PC-3 (cell line): ENCODE data around the gene RAB7A. TPM values are rescaled to one million over a fixed set of nuclear protein-coding genes. Genes with fewer than 3 reads are reported as not detected.

ENCODE experiments used
- ATAC-seq: fragments of 200-7000 bp; cut with Tn5 transposase; 2 replicates; pipeline ENCODE4 v1.9.1; 2020; ENCODE audit warnings: mild to moderate bottlenecking, moderate library complexity
- BruUV-seq: library from RNA; stranded (reverse); fragments of 400-500 nt; replicated peaks from 2 replicates; lab custom pipeline; 2021; lab: Mats Ljungman, UMichigan
- CTCF ChIA-PET: fragments of 300-600 bp; sonication (Branson Sonifier 250); formaldehyde crosslinking; loops from one replicate; lab custom pipeline; 2022; ENCODE audit warnings: antibody characterized with exemption; lab: Charles Lee
- POLR2A ChIA-PET: fragments of 300-600 bp; sonication (Branson Sonifier 250); formaldehyde crosslinking; loops from one replicate; lab custom pipeline; 2022; ENCODE audit warnings: antibody characterized with exemption; ENCODE audit not compliant: unreplicated experiment; lab: Charles Lee
- DNase-seq: peaks from one replicate; pipeline ENCODE4 v3.0.0-alpha.2; 2015
- H2AFZ ChIP-seq: fragments of 300-600 bp; sonication (generic); 2 replicates; pipeline ENCODE4 v1.6.0; 2016; ENCODE audit warnings: antibody characterized with exemption, low read length
- H3F3A ChIP-seq: fragments of 300-600 bp; sonication (generic); one replicate; pipeline ENCODE4 v1.6.0; 2017; ENCODE audit warnings: antibody characterized with exemption, low read length, control low read depth, mild to moderate bottlenecking; ENCODE audit not compliant: unreplicated experiment
- H3K27ac ChIP-seq: fragments of 300-600 bp; sonication (generic); 2 replicates; pipeline ENCODE4 v1.5.1; 2016; ENCODE audit warnings: mild to moderate bottlenecking, low read length
- H3K27me3 ChIP-seq: fragments of 300-600 bp; sonication (generic); 2 replicates; pipeline ENCODE4 v1.6.1; 2016; ENCODE audit warnings: low read length, mixed read lengths
- H3K36me3 ChIP-seq: fragments of 300-600 bp; sonication (generic); 2 replicates; pipeline ENCODE4 v1.6.1; 2016; ENCODE audit warnings: low read depth, mixed run types, low read length, mixed read lengths
- H3K4me1 ChIP-seq: fragments of 300-600 bp; sonication (generic); 2 replicates; pipeline ENCODE4 v1.5.1; 2016; ENCODE audit warnings: low read length; ENCODE audit not compliant: insufficient read depth
- H3K4me2 ChIP-seq: fragments of 300-600 bp; sonication (generic); 2 replicates; pipeline ENCODE4 v1.6.0; 2016; ENCODE audit warnings: low read length
- H3K4me3 ChIP-seq: fragments of 300-600 bp; sonication (generic); 2 replicates; pipeline ENCODE4 v1.5.1; 2016; ENCODE audit warnings: mild to moderate bottlenecking, low read length, mixed read lengths
- H3K79me2 ChIP-seq: fragments of 300-600 bp; sonication (generic); 2 replicates; pipeline ENCODE4 v1.6.1; 2017; ENCODE audit warnings: low read length, mixed read lengths
- H3K9ac ChIP-seq: fragments of 300-600 bp; sonication (generic); 2 replicates; pipeline ENCODE4 v1.6.0; 2016; ENCODE audit warnings: mild to moderate bottlenecking, low read length
- H3K9me2 ChIP-seq: fragments of 300-600 bp; sonication (generic); replicated peaks from 2 replicates; pipeline ENCODE4 v1.6.1; 2016; ENCODE audit warnings: mixed run types, low read length, mixed read lengths
- H3K9me3 ChIP-seq: fragments of 300-600 bp; sonication (generic); 2 replicates; pipeline ENCODE4 v1.6.1; 2016; ENCODE audit warnings: low read length, mixed read lengths
- H4K20me1 ChIP-seq: fragments of 300-600 bp; sonication (generic); 2 replicates; pipeline ENCODE4 v1.6.1; 2016; ENCODE audit warnings: low read length, mixed read lengths
- CTCF ChIP-seq: fragments of 300-600 bp; sonication (generic); conservative IDR thresholded peaks from 2 replicates; pipeline ENCODE4 v1.5.1; 2017; ENCODE audit warnings: antibody characterized with exemption, low read depth, mild to moderate bottlenecking, low read length
- EZH2 ChIP-seq: fragments of 300-600 bp; sonication (generic); IDR thresholded peaks from one replicate; pipeline ENCODE4 v1.6.1; 2017; ENCODE audit warnings: antibody characterized with exemption, mild to moderate bottlenecking, low read length; ENCODE audit not compliant: unreplicated experiment
- EZH2phosphoT487 ChIP-seq: fragments of 300-600 bp; sonication (generic); IDR thresholded peaks from 2 replicates; pipeline ENCODE4 v1.6.1; 2018; ENCODE audit warnings: mild to moderate bottlenecking, antibody characterized with exemption, low read length, borderline replicate concordance
- intact Hi-C: fragments of 100-400 bp; cut with micrococcal nuclease; formaldehyde crosslinking; loops from 2 replicates; pipeline ENCODE4 v1.9.0; 2023
- total RNA-seq: library from RNA; depleted of rRNA; stranded (reverse); fragments of >200 nt; gene quantifications from 2 replicates; pipeline ENCODE4 v1.2.3, GENCODE V29; 2014

The RAB7A gene
- total RNA-seq, 1 experiment from 2014 or later = 48.0 TPM

DNA sequence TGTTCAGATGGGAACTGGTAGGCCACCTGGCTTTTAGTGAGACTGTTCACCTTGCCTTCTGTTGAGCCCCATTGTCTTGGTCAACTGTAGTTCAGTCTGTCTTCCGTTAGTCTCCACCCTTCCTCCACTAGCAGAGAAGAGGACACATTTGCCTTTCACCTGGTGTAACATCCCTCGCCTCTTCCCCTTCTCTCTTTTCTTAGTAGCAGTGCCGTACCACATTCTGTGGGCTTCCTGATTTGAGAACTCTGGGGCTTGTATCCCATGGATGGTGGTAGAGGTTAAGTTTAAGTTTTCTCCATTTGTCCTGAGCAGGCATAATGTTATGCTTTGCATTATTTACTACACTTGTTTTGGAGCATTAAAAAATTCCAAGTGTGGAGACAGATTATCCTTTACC is 49.3 kb downstream of the RAB7A start:
- Histone ChIP-seq H3K27ac (no peak overlapping the region), H3K36me3 (no peaks in the 10 kb centered on the region), H2AFZ (no peak overlapping the region), H3K9ac (no peak overlapping the region), H4K20me1 (peaks cover 9% of the 10 kb centered on the region; the same call in 1 of the 2 replicates), H3K27me3 (no peaks in the 10 kb centered on the region), H3K9me3 (no peaks in the 10 kb centered on the region), H3K9me2 (no peaks in the 10 kb centered on the region), H3K79me2 (peaks cover 82% of the 10 kb centered on the region), H3K4me2 (no peak overlapping the region), H3F3A (no peaks in the 10 kb centered on the region), H3K4me1 (no peaks in the 10 kb centered on the region), H3K4me3 (no peak overlapping the region)
- CTCF ChIA-PET = no interaction called here
- POLR2A ChIA-PET = no interaction called here
- BruUV-seq = no TSS peak
- DNase-seq (no peak), ATAC-seq (no peak)
- TF ChIP-seq EZH2 (no peak), EZH2phosphoT487 (no peak), CTCF (no peak)
- intact Hi-C loops = no loop called here

DNA sequence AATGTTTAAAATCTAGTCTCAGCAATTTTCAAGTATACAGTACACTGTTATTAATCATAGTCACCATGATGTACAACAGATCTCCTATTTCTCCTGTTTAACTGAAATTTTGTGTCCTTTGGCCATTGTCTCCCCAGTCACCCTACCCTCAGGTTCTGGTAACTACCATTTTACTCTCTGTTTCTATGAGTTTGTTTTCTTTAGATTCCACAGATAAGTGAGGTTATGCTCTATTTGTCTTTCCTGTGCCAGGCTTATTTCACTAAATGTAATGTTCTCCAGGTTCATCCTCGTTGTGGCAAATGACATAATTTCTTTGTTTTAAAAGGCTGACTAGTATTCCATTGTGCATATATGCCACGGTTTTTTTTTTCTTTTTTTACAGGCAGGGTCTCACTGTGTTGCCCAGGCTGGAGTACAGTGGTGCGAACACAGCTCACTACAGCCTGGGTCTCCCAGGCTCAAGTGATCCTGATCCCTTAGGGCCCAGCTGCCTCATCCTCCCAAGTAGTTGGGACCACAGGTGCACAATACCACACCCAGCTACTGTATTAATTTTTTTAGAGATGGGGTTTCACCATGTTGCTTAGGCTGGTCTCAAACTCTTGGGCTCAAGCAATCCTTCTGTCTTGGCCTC is 50.0 kb downstream of the RAB7A start:
- H3K27ac ChIP-seq = no peak overlapping the region
- peaks cover 82% of the 10 kb centered on the region for H3K79me2 ChIP-seq
- ChIA-PET POLR2A (no interaction called here), CTCF (no interaction called here)
- peaks cover 9% of the 10 kb centered on the region; the same call in 1 of the 2 replicates for H4K20me1 ChIP-seq
- no peaks in the 10 kb centered on the region for H3K9me2 ChIP-seq
- no peaks in the 10 kb centered on the region for H3K9me3 ChIP-seq
- no peaks in the 10 kb centered on the region for H3F3A ChIP-seq
- peak; percentile 7 for DNase-seq
- no peaks in the 10 kb centered on the region for H3K36me3 ChIP-seq
- TF ChIP-seq EZH2phosphoT487 = no peak
- no peak for TF ChIP-seq CTCF
- TF ChIP-seq EZH2 = no peak
- no peak overlapping the region for H3K9ac ChIP-seq
- H3K4me3 ChIP-seq = no peak overlapping the region
- H3K4me1 ChIP-seq = no peaks in the 10 kb centered on the region
- peak; percentile 51 for ATAC-seq
- H2AFZ ChIP-seq = no peak overlapping the region
- H3K4me2 ChIP-seq = no peak overlapping the region
- no peaks in the 10 kb centered on the region for H3K27me3 ChIP-seq
- intact Hi-C loops = no loop called here
- BruUV-seq = no TSS peak

DNA sequence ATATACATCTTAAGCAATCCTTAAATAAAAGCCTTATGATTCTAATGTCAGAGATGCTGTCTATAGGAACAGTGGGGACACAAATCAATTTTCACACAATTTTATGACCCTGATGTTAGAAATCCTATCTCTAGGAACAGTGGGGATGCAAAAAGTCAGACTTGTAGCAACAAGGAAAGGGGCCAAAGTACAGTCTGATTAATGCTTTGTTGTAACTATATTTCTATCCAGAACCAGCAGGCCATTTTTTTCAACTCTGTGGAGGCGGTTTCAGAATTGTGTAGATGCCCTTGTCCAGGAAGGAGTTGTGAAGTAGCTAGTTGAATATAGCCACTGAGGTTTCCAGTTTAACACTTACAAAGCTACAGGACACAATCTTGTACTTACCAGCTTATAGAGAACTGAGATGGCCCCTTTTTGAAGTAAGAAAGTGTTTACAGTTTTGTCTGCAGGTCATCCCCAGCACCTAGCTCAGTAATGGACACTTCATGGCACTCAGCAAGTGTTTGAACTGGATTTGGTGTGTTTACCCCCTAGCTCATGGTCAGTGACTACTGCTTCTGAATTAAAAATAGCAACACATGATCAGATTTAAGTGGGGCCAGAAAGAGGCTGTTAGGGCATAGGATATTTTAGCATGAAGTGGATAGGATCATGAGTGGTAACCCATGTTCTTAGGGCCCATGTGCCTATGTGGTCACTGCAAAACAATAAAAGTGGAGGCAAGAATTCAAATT is 54.3 kb downstream of the RAB7A start:
- no peak overlapping the region for H2AFZ ChIP-seq
- BruUV-seq = no TSS peak
- CTCF ChIA-PET = no interaction called here

More for the DNA sequence above, 54.3 kb downstream of the RAB7A start:
- Histone ChIP-seq H3K9me3 (no peaks in the 10 kb centered on the region), H3K27me3 (no peaks in the 10 kb centered on the region), H3K4me3 (no peak overlapping the region), H3K36me3 (no peaks in the 10 kb centered on the region), H3K27ac (no peak overlapping the region), H3K4me1 (peaks cover 4% of the 10 kb centered on the region; the same call in 1 of the 2 replicates), H4K20me1 (peaks cover 5% of the 10 kb centered on the region; the same call in 1 of the 2 replicates), H3K9me2 (no peaks in the 10 kb centered on the region), H3K4me2 (no peak overlapping the region), H3K79me2 (peaks cover 98% of the 10 kb centered on the region), H3F3A (no peaks in the 10 kb centered on the region), H3K9ac (no peak overlapping the region)
- TF ChIP-seq CTCF = no peak
- TF ChIP-seq EZH2 = no peak
- no peak for TF ChIP-seq EZH2phosphoT487
- DNase-seq (no peak), ATAC-seq (no peak)
- intact Hi-C loops = no loop called here
- POLR2A ChIA-PET = no interaction called here
